K562 (cell line): ENCODE results near the gene GPC2. TPM values are rescaled to one million over a fixed set of nuclear protein-coding genes. Genes with fewer than 3 reads are reported as not detected.
A peak's percentile ranks its signal among the peaks of the same experiment; 100 is the strongest.

Source experiments
- BHLHE40 ChIP-seq: IDR thresholded peaks from 2 replicates; pipeline ENCODE4 v1.6.1; 2011; ENCODE audit warnings: low read length, improper control_type of control experiment
- CHD7 ChIP-seq: fragments of 200-600 bp; sonication (generic); IDR thresholded peaks from one replicate; pipeline ENCODE4 v1.6.1; 2012; ENCODE audit warnings: mild to moderate bottlenecking, low read depth, low read length, inconsistent platforms
- HCFC1 ChIP-seq: IDR thresholded peaks from 2 replicates; pipeline ENCODE4 v1.6.1; 2012; ENCODE audit warnings: low read depth, low read length, improper control_type of control experiment
- HIVEP1 ChIP-seq: fragments of 250-450 bp; sonication (Bioruptor Pico); IDR thresholded peaks from 2 replicates; pipeline ENCODE4 v1.4.0; 2020; ENCODE audit warnings: mild to moderate bottlenecking
- MAX ChIP-seq: sonication (generic); formaldehyde crosslinking; IDR thresholded peaks from 2 replicates; pipeline ENCODE4 v1.9.0; 2022; ENCODE audit warnings: mild to moderate bottlenecking, missing genetic modification reagents
- NBN ChIP-seq: fragments of 450-650 bp; IDR thresholded peaks from 2 replicates; pipeline ENCODE4 v1.6.1; 2016; ENCODE audit warnings: low read depth, mild to moderate bottlenecking
- NONO ChIP-seq, 2 experiments: fragments of 200-400 bp in 1 of 2; fragments of 450-650 bp in 1 of 2; formaldehyde crosslinking in 1 of 2; IDR thresholded peaks; 2 replicates each; pipeline ENCODE4 v1.6.1; 2017; ENCODE audit warnings: low read depth in 2 of 2, mild to moderate bottlenecking in 2 of 2, moderate library complexity in 2 of 2, low read length in 1 of 2
- PHF21A ChIP-seq: fragments of 450-650 bp; IDR thresholded peaks from 2 replicates; pipeline ENCODE4 v1.6.1; 2017; ENCODE audit warnings: low read depth, borderline replicate concordance
- POLR3G ChIP-seq: IDR thresholded peaks from 2 replicates; pipeline ENCODE4 v1.6.1; 2011; ENCODE audit not compliant: insufficient read length, insufficient replicate concordance; ENCODE audit errors: extremely low read depth
- SRSF3 ChIP-seq: fragments of 200-400 bp; formaldehyde crosslinking; IDR thresholded peaks from 2 replicates; pipeline ENCODE4 v1.6.1; 2016; ENCODE audit warnings: mild to moderate bottlenecking, low read length, moderate library complexity; ENCODE audit not compliant: insufficient read depth
- ZBTB43 ChIP-seq: sonication (generic); formaldehyde crosslinking; IDR thresholded peaks from 2 replicates; pipeline ENCODE4 v1.8.0; 2023; ENCODE audit warnings: mild to moderate bottlenecking, missing genetic modification reagents
- ZNF512 ChIP-seq: IDR thresholded peaks from 2 replicates; pipeline ENCODE4 v1.6.1; 2016; ENCODE audit warnings: missing genetic modification characterization, missing compliant biosample characterization
- polyA plus RNA-seq, 8 experiments: library from polyadenylated mRNA; depleted of rRNA in 4 of 8; stranded (reverse) in 5 of 8; unstranded in 3 of 8; fragments of >200 nt; fragmentation: Nextera tagmentation in 2 of 8; fragmentation: Illumina TruSeq in 1 of 8; extraction: Ambion mirVana in 2 of 8; extraction: Trizol in 1 of 8; gene quantifications; 2 replicates each; pipeline versions ENCODE4 v1.2.1 to v1.2.3, GENCODE V29; 2011 to 2014; ENCODE audit warnings: inconsistent platforms in 1 of 8, missing spikeins in 1 of 8
- total RNA-seq, 7 experiments: library from RNA; depleted of rRNA in 6 of 7; stranded (reverse); fragments of >200 nt in 6 of 7; fragmentation: Illumina TruSeq in 2 of 7; extraction: Trizol in 2 of 7; gene quantifications; 2 replicates each; pipeline versions ENCODE4 v1.2.1 to v1.2.3, GENCODE V29; 2011 to 2021; ENCODE audit warnings: low replicate concordance in 1 of 7

GPC2 gene
- total and polyA plus RNA-seq, 9 of the 15 experiments (the other 6 are each of a cell fraction or from before 2014, with no cell fraction given) = 0.06 to 7.7 (median 1.4) TPM; not detected in 1

GRCh38 chr7:100119970-100120732, 57.0 kb downstream of the GPC2 start (continued):
- no peak for TF ChIP-seq CHD7
- no peak; the same call in none of the 2 replicates for TF ChIP-seq MAX (CRISPR knock-in tag)
- no peak for TF ChIP-seq ZBTB43
- TF ChIP-seq ZNF512 (tag) = no peak
- no peak for TF ChIP-seq POLR3G
- TF ChIP-seq NONO (IDR thresholded peaks at IDR 0.05; ENCODE audit: low read depth in 2 of 2, low read length in 1 of 2) = no peak
- TF ChIP-seq HCFC1 = peak; percentile 88
- TF ChIP-seq SRSF3 = no peak
- TF ChIP-seq HIVEP1 = no peak
- TF ChIP-seq NBN = no peak; the same call in 1 of the 2 replicates
- no peak for TF ChIP-seq BHLHE40
- no peak for TF ChIP-seq PHF21A
